Retinal pigment epithelial cell (primary cell): ENCODE measurements around the gene PGC.

Source experiments
- DNase-seq: peaks from one replicate; pipeline ENCODE4 v3.0.0-alpha.2; 2010; ENCODE audit warnings: low read depth
- H3K4me3 ChIP-seq: 2 replicates; pipeline ENCODE4 v1.5.1; 2011; ENCODE audit warnings: mild to moderate bottlenecking, low read length, control low read depth, moderate library complexity
- CTCF ChIP-seq: conservative IDR thresholded peaks from 2 replicates; pipeline ENCODE4 v1.5.1; 2011; ENCODE audit warnings: low read depth, low read length, control low read depth, inconsistent platforms

PGC gene

DNA sequence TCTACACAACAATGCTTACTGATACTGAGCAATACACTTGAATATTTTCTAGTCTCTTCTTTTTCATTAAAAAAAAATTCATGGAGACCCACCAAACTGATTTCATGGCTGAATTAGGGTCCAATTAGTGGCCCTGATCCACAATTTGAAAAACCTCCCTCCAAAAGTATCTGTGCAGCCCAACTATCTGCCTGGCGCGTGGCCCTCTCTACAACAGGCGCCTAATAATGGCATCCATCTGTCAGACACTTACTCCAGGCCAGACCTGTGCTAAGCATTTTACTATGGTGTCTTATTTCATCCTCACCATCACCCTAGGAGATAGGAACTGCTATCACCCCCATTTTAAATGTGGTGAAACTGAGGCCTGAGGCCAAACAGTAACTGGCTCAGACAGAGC lies 25.8 kb downstream of the PGC start:
- no peak for TF ChIP-seq CTCF
- no peak for DNase-seq

DNA sequence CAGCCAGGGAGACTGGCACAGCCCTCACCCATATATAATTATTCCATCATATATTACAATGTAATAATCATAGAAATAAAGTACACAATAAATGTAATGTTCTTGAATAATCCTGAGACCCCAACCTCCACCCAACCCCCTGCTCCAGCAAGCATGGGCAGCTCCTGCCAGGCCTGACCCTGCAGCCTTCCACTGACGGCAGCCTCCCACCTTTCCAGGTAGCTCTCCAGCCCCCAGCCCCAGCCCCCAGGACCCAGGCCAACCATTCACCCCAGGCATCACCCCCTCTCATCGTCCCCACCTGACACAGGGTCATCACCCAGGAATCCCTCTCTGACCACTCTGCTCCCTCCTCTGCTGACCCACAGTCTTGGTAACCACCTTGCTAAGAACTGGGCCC lies 26.4 kb downstream of the PGC start:
- H3K4me3 ChIP-seq: no peak overlapping the region
- no peak for DNase-seq
- no peak for TF ChIP-seq CTCF

More for the DNA sequence above, 25.8 kb downstream of the PGC start:
- H3K4me3 ChIP-seq: no peak overlapping the region

GRCh38 chr6:41720262-41720620 lies 27.0 kb downstream of the PGC start:
- no peak for TF ChIP-seq CTCF
- no peak for DNase-seq
- no peak overlapping the region for H3K4me3 ChIP-seq

GRCh38 chr6:41719436-41720261 lies 27.5 kb downstream of the PGC start:
- no peak for TF ChIP-seq CTCF
- no peak overlapping the region for H3K4me3 ChIP-seq
- no peak for DNase-seq

DNA sequence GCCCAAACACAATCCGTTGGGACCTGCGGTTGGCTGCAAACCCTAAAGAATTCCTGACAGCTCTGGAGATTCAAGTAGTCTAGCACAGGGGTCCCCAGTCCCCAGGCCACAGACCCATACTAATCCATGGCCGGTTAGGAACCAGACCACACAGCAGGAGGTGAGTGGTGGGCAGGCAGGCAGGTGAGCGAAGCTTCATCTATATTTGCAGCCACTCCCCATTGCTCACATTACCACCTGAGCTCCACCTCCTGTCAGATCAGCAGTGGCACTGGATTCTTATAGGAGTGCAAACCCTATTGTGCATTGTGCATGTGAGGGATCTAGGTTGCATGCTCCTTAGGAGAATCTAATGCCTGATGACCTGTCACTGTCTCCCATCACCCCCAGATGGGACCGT lies 28.4 kb downstream of the PGC start:
- no peak for DNase-seq
- H3K4me3 ChIP-seq: no peak overlapping the region
- TF ChIP-seq CTCF: no peak

GRCh38 chr6:41717392-41717736 lies 29.8 kb downstream of the PGC start:
- H3K4me3 ChIP-seq: no peak overlapping the region
- no peak for DNase-seq
- TF ChIP-seq CTCF: no peak
